Hepatocyte (in vitro differentiated cells): Measurements from ENCODE around the gene FLCN.

Source experiments
- CTCF ChIP-seq: fragments of 200-600 bp; sonication (generic); IDR thresholded peaks from 2 replicates; pipeline ENCODE4 v1.5.1; 2016; ENCODE audit warnings: antibody characterized with exemption, mild to moderate bottlenecking; ENCODE audit not compliant: poor library complexity
- EZH2phosphoT487 ChIP-seq: fragments of 200-600 bp; sonication (generic); IDR thresholded peaks from one replicate; pipeline ENCODE4 v1.6.1; 2018; ENCODE audit warnings: antibody characterized with exemption, mild to moderate bottlenecking, low read depth, moderate library complexity; ENCODE audit not compliant: unreplicated experiment, severe bottlenecking

- TF ChIP-seq CTCF (no peak), EZH2phosphoT487 (no peak)
These were observed 69.6 kb downstream of the FLCN start for GRCh38 chr17:17167356-17167755.
